Frontal cortex (tissue), 4 donors: ENCODE measurements around the gene FPGT. TPM values are rescaled to one million over a fixed set of nuclear protein-coding genes. Genes with fewer than 3 reads are reported as not detected.
"Not testable (repeated sequence)": the region's sequence is repeated elsewhere in the genome, so short reads cannot be mapped to it uniquely, and the experiment has no call there.

Experiments
- DNase-seq, 2 donors: peaks; one replicate each; pipeline ENCODE4 v3.0.0; 2012; ENCODE audit warnings: low spot score in 2 of 2
- FAIRE-seq: peaks from 2 replicates; lab custom pipeline; 2012; peaks lifted over from hg19 to GRCh38; lab: Jason Lieb, UNC
- total RNA-seq: library from RNA; depleted of rRNA; stranded (reverse); fragments of >200 nt; gene quantifications from one replicate; pipeline ENCODE4 v1.2.3, GENCODE V29; 2014
- donor health status: control.
- donor health status: control.
- donor health status: control.

FPGT gene
- total RNA-seq, 1 donor from 2014 or later = 20.8 TPM

- not testable (repeated sequence) for FAIRE-seq, DNase-seq
These were observed 55.3 kb downstream of the FPGT start for GRCh38 chr1:74253243-74253824.

Other genes with a start within 250 kb of the FPGT start
- gene LRRIQ3, start 66 bp upstream of the FPGT start, total RNA-seq = 0.82 TPM
- 17.1 TPM for gene TNNI3K, start 37.1 kb downstream of the FPGT start, total RNA-seq